H1 (cell line): ENCODE measurements around the gene NCAM1. TPM values are rescaled to one million over a fixed set of nuclear protein-coding genes. Genes with fewer than 3 reads are reported as not detected.

Experiments
- CTCF ChIA-PET: fragments of 300-600 bp; sonication (Branson Sonifier 250); formaldehyde crosslinking; loops from one replicate; lab custom pipeline; 2021; ENCODE audit not compliant: partially characterized antibody; lab: Charles Lee
- POLR2A ChIA-PET: fragments of 300-600 bp; sonication (Branson Sonifier 250); formaldehyde crosslinking; loops from one replicate; lab custom pipeline; 2021; ENCODE audit warnings: inconsistent platforms; ENCODE audit not compliant: partially characterized antibody; lab: Charles Lee
- DNase-seq, 2 experiments: peaks; one replicate each; pipeline versions ENCODE4 v3.0.0 to v3.0.0-alpha.2; 2010 to 2022; ENCODE audit warnings: low spot score in 2 of 2, low read depth in 1 of 2, mixed read lengths in 1 of 2
- FAIRE-seq: peaks from 2 replicates; lab custom pipeline; 2011; peaks lifted over from hg19 to GRCh38; lab: Jason Lieb, UNC
- H2AFZ ChIP-seq: 2 replicates; pipeline ENCODE4 v1.8.1; 2012; ENCODE audit warnings: low read length, inconsistent platforms
- H2AK5ac ChIP-seq: 2 replicates; pipeline ENCODE4 v1.6.1; 2013; ENCODE audit warnings: low read depth, low read length
- H2BK120ac ChIP-seq: replicated peaks from 2 replicates; pipeline ENCODE3; 2013; ENCODE audit warnings: low read depth, low read length, inconsistent platforms
- H2BK12ac ChIP-seq: 2 replicates; pipeline ENCODE4 v1.6.1; 2013; ENCODE audit warnings: low read depth, low read length
- H2BK15ac ChIP-seq: 2 replicates; pipeline ENCODE4 v1.6.1; 2013; ENCODE audit warnings: low read length
- H2BK20ac ChIP-seq: 2 replicates; pipeline ENCODE4 v1.6.1; 2013; ENCODE audit warnings: low read length
- H2BK5ac ChIP-seq: 2 replicates; pipeline ENCODE4 v1.6.1; 2013; ENCODE audit warnings: low read depth, low read length
- H3K14ac ChIP-seq: 2 replicates; pipeline ENCODE4 v1.6.1; 2013; ENCODE audit warnings: inconsistent platforms; ENCODE audit not compliant: insufficient read length
- H3K18ac ChIP-seq: 2 replicates; pipeline ENCODE4 v1.6.1; 2013; ENCODE audit warnings: low read length; ENCODE audit errors: extremely low read depth
- H3K23ac ChIP-seq: 2 replicates; pipeline ENCODE4 v1.6.1; 2013; ENCODE audit warnings: inconsistent platforms; ENCODE audit not compliant: insufficient read length
- H3K23me2 ChIP-seq: 2 replicates; pipeline ENCODE4 v1.6.1; 2013; ENCODE audit warnings: low read depth, low read length
- H3K27ac ChIP-seq: 2 replicates; pipeline ENCODE4 v1.6.1; 2011; ENCODE audit warnings: low read depth, low read length, inconsistent platforms
- H3K27me3 ChIP-seq, 4 experiments: replicated peaks in 1 of 4; 1 replicate in 1 of 4; 2 replicates in 3 of 4; pipeline versions ENCODE4 v1.6.1 to v1.8.1; 2011 to 2013; ENCODE audit warnings: low read length in 3 of 4, mild to moderate bottlenecking in 3 of 4, inconsistent platforms in 2 of 4, mixed read lengths in 2 of 4, moderate library complexity in 1 of 4; ENCODE audit not compliant: control insufficient read depth in 3 of 4, insufficient read depth in 3 of 4; ENCODE audit errors: extremely low read depth in 1 of 4
- H3K36me3 ChIP-seq, 4 experiments: 2 replicates each; pipeline versions ENCODE4 v1.6.1 to v1.8.1; 2011 to 2013; ENCODE audit warnings: mild to moderate bottlenecking in 4 of 4, low read length in 3 of 4, moderate library complexity in 2 of 4, control low read depth in 1 of 4, inconsistent platforms in 1 of 4; ENCODE audit not compliant: insufficient read depth in 4 of 4, control insufficient read depth in 2 of 4
- H3K4ac ChIP-seq: replicated peaks from 2 replicates; pipeline ENCODE3; 2013; ENCODE audit warnings: low read length, low read depth, mixed read lengths, inconsistent platforms; ENCODE audit not compliant: insufficient read length
- H3K4me1 ChIP-seq, 4 experiments: replicated peaks in 1 of 4; 1 replicate in 1 of 4; 2 replicates in 3 of 4; pipeline versions ENCODE4 v1.6.1 to v1.8.1; 2011 to 2013; ENCODE audit warnings: low read length in 3 of 4, inconsistent platforms in 2 of 4, mixed read lengths in 1 of 4; ENCODE audit not compliant: insufficient read depth in 4 of 4, control insufficient read depth in 3 of 4
- H3K4me2 ChIP-seq, 2 experiments: 2 replicates each; pipeline versions ENCODE4 v1.6.1 to v1.8.1; 2011 to 2013; ENCODE audit warnings: low read depth in 2 of 2, low read length in 2 of 2, control low read depth in 1 of 2, inconsistent platforms in 1 of 2, mild to moderate bottlenecking in 1 of 2; ENCODE audit not compliant: insufficient read depth in 1 of 2
- H3K4me3 ChIP-seq, 4 experiments: fragments of 200-600, 300-600 bp in 1 of 4; sonication (generic), shearing (Covaris generic), sonication (Bioruptor Twin) in 1 of 4; 2 replicates each; pipeline versions ENCODE4 v1.5.1 to v1.8.1; 2011 to 2016; ENCODE audit warnings: low read length in 4 of 4, low read depth in 3 of 4, control low read depth in 2 of 4, inconsistent platforms in 2 of 4, mild to moderate bottlenecking in 2 of 4, mixed read lengths in 1 of 4, moderate library complexity in 1 of 4; ENCODE audit not compliant: insufficient read depth in 2 of 4; ENCODE audit errors: extremely low read depth in 1 of 4
- H3K56ac ChIP-seq: replicated peaks from 2 replicates; pipeline ENCODE3; 2013; ENCODE audit warnings: low read depth, mild to moderate bottlenecking, mixed read lengths, low read length, inconsistent platforms; ENCODE audit not compliant: insufficient read length
- H3K79me1 ChIP-seq: 2 replicates; pipeline ENCODE4 v1.6.1; 2013; ENCODE audit warnings: low read depth, low read length, control low read depth
- H3K79me2 ChIP-seq, 2 experiments: 2 replicates each; pipeline versions ENCODE4 v1.6.1 to v1.8.1; 2012 to 2013; ENCODE audit warnings: low read length in 2 of 2, mild to moderate bottlenecking in 2 of 2, inconsistent platforms in 1 of 2; ENCODE audit not compliant: insufficient read depth in 2 of 2, control insufficient read depth in 1 of 2
- H3K9ac ChIP-seq, 4 experiments: replicated peaks in 1 of 4; 1 replicate in 1 of 4; 2 replicates in 3 of 4; pipeline versions ENCODE4 v1.6.1 to v1.8.1; 2011 to 2013; ENCODE audit warnings: low read depth in 3 of 4, low read length in 3 of 4, control low read depth in 2 of 4, mild to moderate bottlenecking in 2 of 4, moderate library complexity in 2 of 4, inconsistent platforms in 1 of 4; ENCODE audit errors: extremely low read depth in 1 of 4
- H3K9me3 ChIP-seq, 2 experiments: 2 replicates each; pipeline versions ENCODE4 v1.6.1 to v1.8.1; 2012 to 2013; ENCODE audit warnings: mild to moderate bottlenecking in 2 of 2, moderate library complexity in 2 of 2, control low read depth in 1 of 2, inconsistent platforms in 1 of 2, low read depth in 1 of 2, low read length in 1 of 2, mixed read lengths in 1 of 2; ENCODE audit not compliant: insufficient read depth in 2 of 2
- H4K20me1 ChIP-seq, 2 experiments: replicated peaks in 1 of 2; 2 replicates each; pipeline versions ENCODE3 to v1.8.1; 2011 to 2013; ENCODE audit warnings: inconsistent platforms in 2 of 2, low read length in 2 of 2, mild to moderate bottlenecking in 1 of 2; ENCODE audit not compliant: insufficient read depth in 2 of 2, control insufficient read depth in 1 of 2
- H4K5ac ChIP-seq: 2 replicates; pipeline ENCODE4 v1.6.1; 2013; ENCODE audit warnings: low read length, low read depth, mixed read lengths, inconsistent platforms; ENCODE audit not compliant: insufficient read length
- H4K8ac ChIP-seq: 2 replicates; pipeline ENCODE4 v1.8.0; 2013; ENCODE audit warnings: mild to moderate bottlenecking, moderate library complexity, low read length, inconsistent platforms; ENCODE audit not compliant: insufficient read depth; ENCODE audit errors: extremely low read depth
- H4K91ac ChIP-seq: replicated peaks from 2 replicates; pipeline ENCODE3; 2013; ENCODE audit warnings: low read length, mixed read lengths, inconsistent platforms; ENCODE audit not compliant: insufficient read length
- BACH1 ChIP-seq: IDR thresholded peaks from 2 replicates; pipeline ENCODE4 v1.6.1; 2012; ENCODE audit warnings: low read length, improper control_type of control experiment
- RXRA ChIP-seq: IDR thresholded peaks from 2 replicates; pipeline ENCODE4 v1.6.1; 2011; ENCODE audit warnings: low read depth, mild to moderate bottlenecking, low read length, moderate library complexity; ENCODE audit not compliant: insufficient read depth
- WGBS, 2 experiments: shearing (Covaris generic) in 1 of 2; methylation state at CpG; one replicate each; pipeline versions ENCODE4 v1.1.6 to v1.1.7; 2013 to 2015; ENCODE audit warnings: low lambda C conversion rate in 2 of 2, mixed read lengths in 2 of 2, inconsistent platforms in 1 of 2, low coverage in 1 of 2, missing lambda C conversion rate in 1 of 2; ENCODE audit not compliant: insufficient replicate concordance in 2 of 2, insufficient coverage in 1 of 2, insufficient read length in 1 of 2; ENCODE audit errors: extremely low coverage in 1 of 2, missing lambda C conversion rate in 1 of 2; 5-methylcytosine and 5-hydroxymethylcytosine counted together
- polyA plus RNA-seq, 7 experiments: library from polyadenylated mRNA; depleted of rRNA in 3 of 7; stranded (reverse) in 5 of 7; unstranded in 2 of 7; fragments of >200 nt in 5 of 7; fragments of 200-250 nt in 2 of 7; gene quantifications; 1 replicate in 5 of 7; 2 replicates in 1 of 7; 4 replicates in 1 of 7; pipeline versions ENCODE4 v1.2.1 to v1.2.3, GENCODE V29; 2011 to 2013; ENCODE audit warnings: missing spikeins in 2 of 7, mixed read lengths in 2 of 7
- total RNA-seq: library from RNA; stranded (reverse); fragmentation: NEBNext Ultra II Directional; extraction: Animal tissue kit (Norgen Biotek cat#: 25700); gene quantifications from 2 replicates; pipeline ENCODE4 v1.2.1, GENCODE V29; 2021

The NCAM1 gene
- total and polyA plus RNA-seq, 2 of the 8 experiments (the other 6 are each of a cell fraction or from before 2014, with no cell fraction given), result 3.1 to 4.3 TPM

- CTCF ChIA-PET, result interaction anchor here (0.9 to 1.6 kb wide), 3 partner anchors 100 to 142 kb away, joined by 4 read pairs; no protein-coding TSS in a partner anchor
- no peak overlapping the region for H2BK15ac ChIP-seq
- H3K4me2 ChIP-seq, result no peak overlapping the region
- no peak overlapping the region for H2BK12ac ChIP-seq
- no peak overlapping the region for H3K23ac ChIP-seq
- H3K14ac ChIP-seq, result no peak overlapping the region
- H3K4me3 ChIP-seq, result no peak overlapping the region
- H2AFZ ChIP-seq, result no peak overlapping the region
- H4K8ac ChIP-seq, result no peak overlapping the region
- no peak overlapping the region for H4K5ac ChIP-seq
- H3K79me2 ChIP-seq, result no peaks in the 10 kb centered on the region
- no peak overlapping the region for H3K9ac ChIP-seq
- no peaks in the 10 kb centered on the region for H3K9me3 ChIP-seq
- no peaks in the 10 kb centered on the region for H3K79me1 ChIP-seq
- no peaks in the 10 kb centered on the region for H4K20me1 ChIP-seq
- H2AK5ac ChIP-seq, result no peak overlapping the region
- no peaks in the 10 kb centered on the region for H3K36me3 ChIP-seq
- no peaks in the 10 kb centered on the region for H3K23me2 ChIP-seq
- H4K91ac ChIP-seq, result no peak overlapping the region
- H2BK5ac ChIP-seq, result no peak overlapping the region
- no peak overlapping the region for H3K56ac ChIP-seq
- H2BK120ac ChIP-seq, result no peak overlapping the region
- H3K27me3 ChIP-seq, result no peaks in the 10 kb centered on the region
- no peak for TF ChIP-seq BACH1
- no peak for TF ChIP-seq RXRA
- H3K27ac ChIP-seq, result no peak overlapping the region
- no peaks in the 10 kb centered on the region for H3K4me1 ChIP-seq
- POLR2A ChIA-PET, result no interaction called here
- no peak overlapping the region for H3K18ac ChIP-seq
- FAIRE-seq (no peak), DNase-seq (no peak)
- H2BK20ac ChIP-seq, result no peak overlapping the region
- 91% methylated on average over 9 of the region's 9 CpGs; no CpG with 5 or more reads in 1 of the 2 experiments for WGBS, 2 experiments
- H3K4ac ChIP-seq, result no peak overlapping the region
These were observed 186.9 kb downstream of the NCAM1 start for GRCh38 chr11:113148076-113148475.
